H1 (cell line): ENCODE measurements around the gene INO80C. TPM values are rescaled to one million over a fixed set of nuclear protein-coding genes. Genes with fewer than 3 reads are reported as not detected.

Experiments
- GTF2F1 ChIP-seq: IDR thresholded peaks from 2 replicates; pipeline ENCODE4 v1.6.1; 2012; ENCODE audit warnings: low read depth, low read length, improper control_type of control experiment, borderline replicate concordance
- HDAC6 ChIP-seq: IDR thresholded peaks from one replicate; pipeline ENCODE4 v1.7.1; 2012; ENCODE audit warnings: low read depth, mild to moderate bottlenecking, inconsistent platforms, low read length, moderate library complexity
- SAP30 ChIP-seq: fragments of 300-600 bp; sonication (generic); IDR thresholded peaks from 2 replicates; pipeline ENCODE4 v1.7.1; 2012; ENCODE audit warnings: low read length, moderate library complexity, mild to moderate bottlenecking, inconsistent platforms; ENCODE audit not compliant: insufficient read depth, insufficient replicate concordance
- SRF ChIP-seq: IDR thresholded peaks from 2 replicates; pipeline ENCODE4 v1.6.1; 2011; ENCODE audit warnings: mild to moderate bottlenecking, low read depth, low read length, moderate library complexity
- polyA plus RNA-seq, 7 experiments: library from polyadenylated mRNA; depleted of rRNA in 3 of 7; stranded (reverse) in 5 of 7; unstranded in 2 of 7; fragments of >200 nt in 5 of 7; fragments of 200-250 nt in 2 of 7; gene quantifications; 1 replicate in 5 of 7; 2 replicates in 1 of 7; 4 replicates in 1 of 7; pipeline versions ENCODE4 v1.2.1 to v1.2.3, GENCODE V29; 2011 to 2013; ENCODE audit warnings: missing spikeins in 2 of 7, mixed read lengths in 2 of 7
- total RNA-seq: library from RNA; stranded (reverse); fragmentation: NEBNext Ultra II Directional; extraction: Animal tissue kit (Norgen Biotek cat#: 25700); gene quantifications from 2 replicates; pipeline ENCODE4 v1.2.1, GENCODE V29; 2021

Gene INO80C
- total and polyA plus RNA-seq, 2 of the 8 experiments (the other 6 are each of a cell fraction or from before 2014, with no cell fraction given), result 30.1 to 48.9 TPM

DNA sequence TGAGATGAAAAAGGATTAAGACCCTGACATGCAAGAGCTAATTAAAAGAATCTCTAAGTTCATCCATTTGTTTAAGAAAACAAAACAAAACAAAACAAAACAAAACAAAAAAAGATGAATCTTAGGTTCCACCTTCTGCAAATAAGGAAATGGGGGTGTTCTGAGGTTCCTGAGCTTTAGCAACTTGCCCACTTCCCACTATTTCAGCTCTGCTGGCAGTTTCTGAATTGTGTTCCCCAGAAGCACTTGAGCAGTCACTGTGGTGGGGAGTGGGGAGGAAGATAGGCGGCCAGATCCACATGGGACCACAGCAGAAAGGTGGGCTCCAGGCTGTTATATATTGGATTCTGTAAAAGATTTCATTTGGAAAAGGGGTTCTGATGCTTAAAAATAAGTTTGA lies 20.3 kb downstream of the INO80C start (continued):
- TF ChIP-seq SAP30 (no peak), SRF (no peak), GTF2F1 (no peak), HDAC6 (no peak)
- TF ChIP-seq, all 59 proteins: peak for 0
